GM23338 (cell line): ENCODE results near the gene IRF5.

Experiments
- CREB1 ChIP-seq: fragments of 250-450 bp; sonication (Bioruptor Pico); IDR thresholded peaks from 2 replicates; pipeline ENCODE4 v1.5.0; 2020; ENCODE audit warnings: low read depth, mild to moderate bottlenecking, moderate library complexity
- CTCF ChIP-seq, 2 experiments: fragments of 200-600 bp in 1 of 2; sonication (generic) in 1 of 2; conservative IDR thresholded peaks; 2 replicates each; pipeline versions ENCODE4 v1.5.1 to v1.6.1; 2016 to 2017; ENCODE audit warnings: antibody characterized with exemption in 2 of 2, low read depth in 2 of 2, mild to moderate bottlenecking in 2 of 2, moderate library complexity in 1 of 2
- ETS1 ChIP-seq: IDR thresholded peaks from 2 replicates; pipeline ENCODE4 v1.6.1; 2016; ENCODE audit warnings: antibody characterized with exemption
- EZH2 ChIP-seq: fragments of 200-600 bp; sonication (generic); IDR thresholded peaks from one replicate; pipeline ENCODE4 v1.8.0; 2017; ENCODE audit warnings: antibody characterized with exemption, mild to moderate bottlenecking, low read depth; ENCODE audit not compliant: unreplicated experiment
- EZH2phosphoT487 ChIP-seq: fragments of 200-600 bp; sonication (generic); IDR thresholded peaks from one replicate; pipeline ENCODE4 v1.8.1; 2018; ENCODE audit warnings: antibody characterized with exemption; ENCODE audit not compliant: unreplicated experiment
- JUNB ChIP-seq: IDR thresholded peaks from one replicate; pipeline ENCODE4 v1.6.1; 2016; ENCODE audit warnings: antibody characterized with exemption; ENCODE audit not compliant: unreplicated experiment
- NANOG ChIP-seq: IDR thresholded peaks from 2 replicates; pipeline ENCODE4 v1.6.1; 2016; ENCODE audit warnings: antibody characterized with exemption, borderline replicate concordance
- POLR2AphosphoS5 ChIP-seq: IDR thresholded peaks from 2 replicates; pipeline ENCODE4 v1.6.1; 2016; ENCODE audit warnings: antibody characterized with exemption, low read depth
- REST ChIP-seq: IDR thresholded peaks from one replicate; pipeline ENCODE4 v1.6.1; 2018; ENCODE audit warnings: antibody characterized with exemption; ENCODE audit not compliant: unreplicated experiment
- STAT1 ChIP-seq: IDR thresholded peaks from one replicate; pipeline ENCODE4 v1.6.1; 2016; ENCODE audit warnings: antibody characterized with exemption; ENCODE audit not compliant: unreplicated experiment
- ZNF331 ChIP-seq: fragments of 250-450 bp; sonication (Bioruptor Pico); IDR thresholded peaks from 2 replicates; pipeline ENCODE4 v1.5.0; 2020; ENCODE audit warnings: low read depth, mild to moderate bottlenecking, moderate library complexity

GRCh38 chr7:128974241-128974934, 36.7 kb downstream of the IRF5 start:
- TF ChIP-seq POLR2AphosphoS5, result no peak
- TF ChIP-seq CTCF (conservative IDR thresholded peaks at IDR 0.05; ENCODE audit: low read depth in 2 of 2), result no peak
- no peak for TF ChIP-seq CREB1
- no peak for TF ChIP-seq EZH2
- no peak for TF ChIP-seq EZH2phosphoT487
- TF ChIP-seq ZNF331 (CRISPR knock-in tag), result no peak
- TF ChIP-seq ETS1, result no peak
- TF ChIP-seq REST, result no peak
- TF ChIP-seq STAT1, result no peak
- TF ChIP-seq JUNB, result no peak
- TF ChIP-seq NANOG, result no peak
